ENCODE data around the gene SKAP1.
"Not testable (repeated sequence)": the region's sequence is repeated elsewhere in the genome, so short reads cannot be mapped to it uniquely, and the experiment has no call there.

Gene SKAP1

GRCh38 chr17:48246612-48247011 is 183.4 kb downstream of the SKAP1 start:
- H2AFZ ChIP-seq (ENCODE audit: low read depth, low read length), result no peak overlapping the region
- no peaks in the 10 kb centered on the region for H4K20me1 ChIP-seq (ENCODE audit: insufficient read depth, low read length)
- H3K4me1 ChIP-seq (ENCODE audit: low read length), result no peaks in the 10 kb centered on the region
- no peaks in the 10 kb centered on the region for H3K9me3 ChIP-seq (ENCODE audit: insufficient read depth, low read length)
- no peak overlapping the region for H3K27ac ChIP-seq (ENCODE audit: low read length)
- 0 out of 2 replicates have a peak, but pooled peaks cover 4% of the 10 kb centered on the region for H3K27me3 ChIP-seq (ENCODE audit: low read depth, low read length)
- H3K9ac ChIP-seq (ENCODE audit: low read length), result no peak overlapping the region
- H3K79me2 ChIP-seq (ENCODE audit: low read length), result no peaks in the 10 kb centered on the region
- TF ChIP-seq CTCF (IDR thresholded peaks at IDR 0.05; ENCODE audit: low read depth, low read length) (no peak), EZH2phosphoT487 (IDR thresholded peaks at IDR 0.05; ENCODE audit: low read depth) (no peak)
- no peak overlapping the region for H3K4me2 ChIP-seq (ENCODE audit: low read length)
- H3K4me3 ChIP-seq (ENCODE audit: low read length), result no peak overlapping the region
- no peaks in the 10 kb centered on the region for H3K36me3 ChIP-seq (replicated peaks; ENCODE audit: low read depth, low read length)

- H3K4me2 ChIP-seq (ENCODE audit: low read length), result not testable (repeated sequence)
Observed at GRCh38 chr17:48245465-48246033, 184.5 kb downstream of the SKAP1 start.

DNA sequence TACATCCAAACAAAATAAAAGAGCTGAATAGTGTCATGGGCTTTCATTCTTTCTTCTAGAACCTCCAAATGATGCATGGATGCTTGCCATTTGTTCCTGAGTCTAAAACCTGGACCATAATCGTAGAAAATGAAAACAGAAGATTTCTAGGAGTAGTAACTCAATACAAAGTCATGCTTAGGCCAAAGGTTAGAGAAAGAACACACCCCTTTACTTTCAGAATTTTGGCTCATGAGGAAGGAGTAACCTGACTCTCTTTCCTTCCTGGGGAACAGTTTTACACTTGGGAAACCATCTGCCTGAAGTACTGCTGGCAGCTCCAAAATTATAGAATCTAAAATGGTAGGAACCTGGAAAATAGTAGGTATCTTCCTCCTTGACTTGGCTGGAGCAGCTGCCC is 185.2 kb downstream of the SKAP1 start:
- Histone ChIP-seq H3K79me2 (ENCODE audit: low read length) (no peaks in the 10 kb centered on the region), H3K36me3 (replicated peaks; ENCODE audit: low read depth, low read length) (no peaks in the 10 kb centered on the region), H4K20me1 (ENCODE audit: insufficient read depth, low read length) (no peaks in the 10 kb centered on the region), H3K9me3 (ENCODE audit: insufficient read depth, low read length) (no peaks in the 10 kb centered on the region), H2AFZ (ENCODE audit: low read depth, low read length) (no peak overlapping the region), H3K27me3 (ENCODE audit: low read depth, low read length) (0 out of 2 replicates have a peak, but pooled peaks cover 4% of the 10 kb centered on the region), H3K9ac (ENCODE audit: low read length) (no peak overlapping the region), H3K4me1 (ENCODE audit: low read length) (peaks cover 12% of the 10 kb centered on the region), H3K4me2 (ENCODE audit: low read length) (no peak overlapping the region), H3K4me3 (ENCODE audit: low read length) (no peak overlapping the region), H3K27ac (ENCODE audit: low read length) (no peak overlapping the region)
- TF ChIP-seq EZH2phosphoT487 (IDR thresholded peaks at IDR 0.05; ENCODE audit: low read depth), result no peak
- no peak for TF ChIP-seq CTCF (IDR thresholded peaks at IDR 0.05; ENCODE audit: low read depth, low read length)

More at GRCh38 chr17:48245465-48246033, 184.5 kb downstream of the SKAP1 start:
- H3K27ac ChIP-seq (ENCODE audit: low read length); H2AFZ ChIP-seq (ENCODE audit: low read depth, low read length); H3K79me2 ChIP-seq (ENCODE audit: low read length); H3K9me3 ChIP-seq (ENCODE audit: insufficient read depth, low read length); H4K20me1 ChIP-seq (ENCODE audit: insufficient read depth, low read length); H3K36me3 ChIP-seq (replicated peaks; ENCODE audit: low read depth, low read length); H3K27me3 ChIP-seq (ENCODE audit: low read depth, low read length); H3K4me3 ChIP-seq (ENCODE audit: low read length); H3K9ac ChIP-seq (ENCODE audit: low read length): not testable (repeated sequence)
- H3K4me1 ChIP-seq (ENCODE audit: low read length), result peaks cover 10% of the 10 kb centered on the region

- Histone ChIP-seq H4K20me1 (ENCODE audit: insufficient read depth, low read length) (no peaks in the 10 kb centered on the region), H3K4me3 (ENCODE audit: low read length) (no peak overlapping the region), H3K27ac (ENCODE audit: low read length) (no peak overlapping the region), H3K36me3 (replicated peaks; ENCODE audit: low read depth, low read length) (no peaks in the 10 kb centered on the region), H3K27me3 (ENCODE audit: low read depth, low read length) (0 out of 2 replicates have a peak, but pooled peaks cover 4% of the 10 kb centered on the region), H3K9me3 (ENCODE audit: insufficient read depth, low read length) (no peaks in the 10 kb centered on the region), H3K4me2 (ENCODE audit: low read length) (no peak overlapping the region), H3K79me2 (ENCODE audit: low read length) (no peaks in the 10 kb centered on the region), H3K4me1 (ENCODE audit: low read length) (peaks cover 12% of the 10 kb centered on the region), H3K9ac (ENCODE audit: low read length) (no peak overlapping the region), H2AFZ (ENCODE audit: low read depth, low read length) (no peak overlapping the region; the same call in 1 of the 2 replicates)
- TF ChIP-seq CTCF (IDR thresholded peaks at IDR 0.05; ENCODE audit: low read depth, low read length) (no peak), EZH2phosphoT487 (IDR thresholded peaks at IDR 0.05; ENCODE audit: low read depth) (no peak)
Observed at GRCh38 chr17:48244121-48244711, 185.8 kb downstream of the SKAP1 start.
